Nephron (organoid): ENCODE results near the gene UST.
A peak's percentile ranks its signal among the peaks of the same experiment; 100 is the strongest.

Experiments used
- H3K27ac Mint-ChIP-seq, 3 experiments: 2 replicates each; pipeline ENCODE4 v1.8.0; 2020; ENCODE audit warnings: mixed read lengths in 3 of 3, mild to moderate bottlenecking in 2 of 3, moderate library complexity in 1 of 3
- H3K27me3 Mint-ChIP-seq: 2 replicates; pipeline ENCODE4 v1.8.0; 2021; ENCODE audit warnings: low read depth, mild to moderate bottlenecking, moderate library complexity, mixed read lengths
- H3K36me3 Mint-ChIP-seq: 2 replicates; pipeline ENCODE4 v1.8.0; 2020; ENCODE audit warnings: low read depth, mixed read lengths
- H3K4me1 Mint-ChIP-seq: 2 replicates; pipeline ENCODE4 v1.8.0; 2020; ENCODE audit warnings: mixed read lengths
- H3K4me3 Mint-ChIP-seq, 3 experiments: 2 replicates each; pipeline ENCODE4 v1.8.0; 2020; ENCODE audit warnings: mild to moderate bottlenecking in 3 of 3, mixed read lengths in 3 of 3, moderate library complexity in 2 of 3
- H3K9me3 Mint-ChIP-seq: 2 replicates; pipeline ENCODE4 v1.8.0; 2020; ENCODE audit warnings: mixed read lengths
- TF ChIP-seq, protein P1 (sequence below), 3 experiments: fragments of 200-600 bp; sonication (generic); IDR thresholded peaks; one replicate each; pipeline ENCODE4 v1.5.0; 2021; ENCODE audit warnings: antibody characterized with exemption in 3 of 3; ENCODE audit not compliant: unreplicated experiment in 3 of 3

The UST gene

DNA sequence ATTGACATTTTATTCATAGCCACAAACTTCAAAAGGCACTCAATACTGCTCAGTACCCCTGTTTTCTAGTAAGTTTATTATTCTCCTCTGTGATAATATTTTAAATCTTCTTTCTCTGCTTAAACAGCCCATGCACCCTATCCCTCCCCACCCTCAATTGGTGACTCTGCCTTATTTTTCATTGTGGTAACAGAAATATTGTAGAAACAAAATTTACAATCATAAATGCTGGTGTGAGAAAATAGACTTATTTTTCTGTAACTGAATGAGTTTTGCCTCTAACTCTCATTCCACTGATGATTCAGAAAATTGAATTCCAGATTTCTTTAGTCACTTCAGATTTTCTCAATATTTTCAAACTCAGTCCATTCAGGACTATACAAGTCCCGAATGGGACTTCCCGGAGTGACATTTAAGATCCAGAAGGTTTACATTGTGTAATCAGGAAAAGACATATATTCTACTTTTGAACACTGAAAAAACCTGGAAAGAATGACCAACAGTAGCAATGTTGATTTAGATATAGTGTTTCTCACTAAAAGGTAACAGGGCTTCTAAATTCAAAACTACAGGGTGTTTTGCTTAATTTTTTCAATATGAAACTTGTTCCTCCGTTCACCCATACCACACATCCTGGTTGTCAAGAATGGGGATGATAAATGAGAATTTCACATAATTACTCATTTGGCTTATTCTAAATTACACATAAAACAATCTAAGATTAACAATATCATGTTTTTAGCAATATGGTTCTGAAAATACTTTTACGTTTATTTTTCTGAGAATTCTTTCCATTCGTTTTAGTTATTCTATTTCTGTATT, 34.8 kb upstream of the UST start:
- peaks cover 10% of the 10 kb centered on the region for H3K4me1 Mint-ChIP-seq
- TF ChIP-seq, protein P1, sequence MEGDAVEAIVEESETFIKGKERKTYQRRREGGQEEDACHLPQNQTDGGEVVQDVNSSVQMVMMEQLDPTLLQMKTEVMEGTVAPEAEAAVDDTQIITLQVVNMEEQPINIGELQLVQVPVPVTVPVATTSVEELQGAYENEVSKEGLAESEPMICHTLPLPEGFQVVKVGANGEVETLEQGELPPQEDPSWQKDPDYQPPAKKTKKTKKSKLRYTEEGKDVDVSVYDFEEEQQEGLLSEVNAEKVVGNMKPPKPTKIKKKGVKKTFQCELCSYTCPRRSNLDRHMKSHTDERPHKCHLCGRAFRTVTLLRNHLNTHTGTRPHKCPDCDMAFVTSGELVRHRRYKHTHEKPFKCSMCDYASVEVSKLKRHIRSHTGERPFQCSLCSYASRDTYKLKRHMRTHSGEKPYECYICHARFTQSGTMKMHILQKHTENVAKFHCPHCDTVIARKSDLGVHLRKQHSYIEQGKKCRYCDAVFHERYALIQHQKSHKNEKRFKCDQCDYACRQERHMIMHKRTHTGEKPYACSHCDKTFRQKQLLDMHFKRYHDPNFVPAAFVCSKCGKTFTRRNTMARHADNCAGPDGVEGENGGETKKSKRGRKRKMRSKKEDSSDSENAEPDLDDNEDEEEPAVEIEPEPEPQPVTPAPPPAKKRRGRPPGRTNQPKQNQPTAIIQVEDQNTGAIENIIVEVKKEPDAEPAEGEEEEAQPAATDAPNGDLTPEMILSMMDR (IDR thresholded peaks at IDR 0.05; ENCODE audit: unreplicated experiment in 3 of 3) = no peak
- no peak overlapping the region for H3K27ac Mint-ChIP-seq
- H3K9me3 Mint-ChIP-seq = peaks cover 7% of the 10 kb centered on the region
- no peaks in the 10 kb centered on the region for H3K36me3 Mint-ChIP-seq
- H3K27me3 Mint-ChIP-seq = no peaks in the 10 kb centered on the region
- no peak overlapping the region for H3K4me3 Mint-ChIP-seq

DNA sequence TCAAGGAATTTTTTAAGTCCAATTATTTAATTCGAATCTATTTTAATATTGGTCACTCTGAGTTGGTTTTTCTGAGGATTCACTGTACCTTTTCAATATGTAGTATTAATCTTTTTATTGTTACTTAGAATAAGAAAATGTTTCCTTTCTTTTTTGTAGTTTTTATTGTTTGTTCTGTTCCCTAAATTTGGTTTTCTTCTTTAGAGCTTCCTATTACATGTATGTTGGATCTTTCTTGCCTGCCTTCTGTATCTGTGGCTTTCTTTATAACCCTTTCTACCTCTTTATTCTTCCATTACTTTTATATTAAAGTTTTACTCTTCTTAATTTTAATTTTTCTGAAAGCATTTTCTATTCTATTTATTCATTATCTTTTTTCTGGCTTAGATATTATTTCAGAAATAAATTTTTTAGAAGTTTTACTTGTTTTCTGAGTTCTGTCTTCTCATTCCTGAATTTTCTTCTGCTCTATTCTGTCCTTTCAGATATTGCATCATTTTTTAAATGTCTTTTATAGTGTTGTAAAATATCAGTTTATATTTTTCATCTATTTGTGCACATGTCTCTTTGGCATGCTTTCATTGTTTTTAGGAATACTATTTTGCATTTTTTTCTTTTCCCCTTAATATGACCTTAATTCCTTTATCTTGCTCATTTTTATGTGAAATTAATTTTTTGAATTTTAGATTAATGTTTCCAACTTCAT, 33.6 kb upstream of the UST start:
- peaks cover 10% of the 10 kb centered on the region for H3K4me1 Mint-ChIP-seq
- no peaks in the 10 kb centered on the region for H3K36me3 Mint-ChIP-seq
- H3K4me3 Mint-ChIP-seq = no peak overlapping the region
- H3K27me3 Mint-ChIP-seq = no peaks in the 10 kb centered on the region
- H3K27ac Mint-ChIP-seq = no peak overlapping the region
- TF ChIP-seq, protein P1 (IDR thresholded peaks at IDR 0.05; ENCODE audit: unreplicated experiment in 3 of 3) = no peak
- H3K9me3 Mint-ChIP-seq = peaks cover 7% of the 10 kb centered on the region

DNA sequence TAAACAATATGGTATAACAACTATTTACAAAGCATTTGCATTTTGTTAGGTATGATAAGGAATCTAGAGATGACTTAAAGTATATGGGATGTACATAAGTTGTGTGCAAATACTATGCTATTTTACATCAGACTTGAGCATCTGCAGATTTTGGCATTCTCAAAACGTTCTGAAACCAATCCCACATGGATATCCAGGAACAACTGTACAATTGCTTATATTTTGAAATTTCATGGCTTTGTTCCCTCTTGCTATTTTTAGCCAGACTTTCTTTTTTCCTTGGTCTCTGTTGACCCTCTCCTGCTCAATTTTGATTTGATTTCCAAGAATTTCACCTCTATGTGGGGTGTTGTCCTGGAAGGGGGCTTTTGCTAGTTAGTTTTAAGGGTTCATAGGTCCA, 32.9 kb upstream of the UST start:
- Mint-ChIP-seq H3K27me3 (no peaks in the 10 kb centered on the region), H3K36me3 (no peaks in the 10 kb centered on the region), H3K9me3 (peaks cover 7% of the 10 kb centered on the region), H3K4me3 (no peak overlapping the region), H3K27ac (no peak overlapping the region), H3K4me1 (peaks cover 11% of the 10 kb centered on the region)
- TF ChIP-seq, protein P1 (IDR thresholded peaks at IDR 0.05; ENCODE audit: unreplicated experiment in 3 of 3) = no peak

DNA sequence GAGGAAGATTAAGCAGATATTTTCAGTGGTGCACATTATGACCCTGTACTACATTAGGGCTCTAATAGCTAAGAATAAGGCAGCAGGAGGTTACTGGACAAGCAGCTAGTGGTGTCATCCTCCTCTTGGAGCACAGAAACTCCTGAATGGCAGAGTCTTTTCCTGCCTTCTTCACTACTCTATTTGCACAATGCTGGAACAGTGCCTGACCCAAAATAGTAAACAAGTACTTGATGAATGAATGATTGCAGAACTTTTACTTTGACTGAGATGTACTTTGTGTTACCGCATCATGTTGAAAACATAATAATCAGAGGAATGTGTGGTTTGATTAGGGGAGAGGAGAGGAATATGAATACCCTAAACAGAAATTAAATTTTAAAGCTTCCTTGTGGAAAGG, 30.0 kb upstream of the UST start:
- Mint-ChIP-seq H3K36me3 (no peaks in the 10 kb centered on the region), H3K27ac (no peak overlapping the region), H3K9me3 (peaks cover 7% of the 10 kb centered on the region), H3K27me3 (no peaks in the 10 kb centered on the region), H3K4me3 (no peak overlapping the region), H3K4me1 (peaks cover 17% of the 10 kb centered on the region)
- TF ChIP-seq, protein P1 (IDR thresholded peaks at IDR 0.05; ENCODE audit: unreplicated experiment in 3 of 3) = no peak

DNA sequence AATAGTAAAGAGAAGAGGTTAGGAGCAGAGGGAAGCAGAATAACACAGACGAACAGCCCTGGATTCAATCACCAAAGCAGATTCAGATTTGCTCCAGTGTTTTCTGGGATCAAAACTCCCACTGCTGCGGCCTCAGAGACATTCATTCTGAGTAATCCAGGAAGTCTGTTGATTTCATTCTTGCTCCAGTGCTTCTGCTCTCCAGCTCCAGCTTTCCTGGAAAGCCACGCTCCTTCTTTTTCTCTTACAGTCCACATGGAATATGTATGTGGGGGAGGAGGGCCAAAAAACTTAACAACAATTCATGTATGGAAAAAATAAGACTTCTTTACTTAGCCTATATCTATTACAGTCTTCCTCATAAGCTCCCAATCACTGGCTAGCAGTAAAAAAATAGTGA, 26.4 kb upstream of the UST start:
- Mint-ChIP-seq H3K27me3 (no peaks in the 10 kb centered on the region), H3K36me3 (peaks cover 4% of the 10 kb centered on the region), H3K9me3 (peaks cover 16% of the 10 kb centered on the region), H3K4me1 (peaks cover 17% of the 10 kb centered on the region), H3K4me3 (no peak overlapping the region), H3K27ac (peak overlapping the region; percentile 43 to 72 (median 70))
- TF ChIP-seq, protein P1 (IDR thresholded peaks at IDR 0.05; ENCODE audit: unreplicated experiment in 3 of 3) = no peak
